K562 (cell line): Measurements from ENCODE around the gene RTL1. TPM values are rescaled to one million over a fixed set of nuclear protein-coding genes. Genes with fewer than 3 reads are reported as not detected.
A peak's percentile ranks its signal among the peaks of the same experiment; 100 is the strongest.

Experiments used
- BACH1 ChIP-seq: fragments of 200-800 bp; sonication (Bioruptor generic); IDR thresholded peaks from 2 replicates; pipeline ENCODE4 v1.6.1; 2016; ENCODE audit warnings: missing genetic modification characterization, missing compliant biosample characterization
- CGGBP1 ChIP-seq: fragments of 250-450 bp; sonication (Bioruptor Pico); IDR thresholded peaks from 2 replicates; pipeline ENCODE4 v1.9.0; 2021; ENCODE audit warnings: mild to moderate bottlenecking
- EWSR1 ChIP-seq: fragments of 450-650 bp; IDR thresholded peaks from 2 replicates; pipeline ENCODE4 v1.6.1; 2018; ENCODE audit warnings: borderline replicate concordance, mild to moderate bottlenecking, low read depth, moderate library complexity; ENCODE audit not compliant: partially characterized antibody
- HNRNPK ChIP-seq: fragments of 200-400 bp; formaldehyde crosslinking; IDR thresholded peaks from one replicate; pipeline ENCODE4 v1.6.1; 2018; ENCODE audit warnings: mild to moderate bottlenecking, low read depth, low read length; ENCODE audit not compliant: poor library complexity, severe bottlenecking
- LARP7 ChIP-seq: fragments of 450-650 bp; IDR thresholded peaks from 2 replicates; pipeline ENCODE4 v1.6.1; 2016
- MBD2 ChIP-seq: sonication (generic); IDR thresholded peaks from 2 replicates; pipeline ENCODE4 v1.6.1; 2016; ENCODE audit warnings: low read depth, borderline replicate concordance
- MTA1 ChIP-seq: fragments of 450-650 bp; IDR thresholded peaks from 2 replicates; pipeline ENCODE4 v1.6.1; 2017; ENCODE audit warnings: borderline replicate concordance
- NR3C1 ChIP-seq: sonication (generic); formaldehyde crosslinking; IDR thresholded peaks from 2 replicates; pipeline ENCODE4 v1.8.1; 2022; ENCODE audit warnings: missing genetic modification reagents
- PHB2 ChIP-seq: fragments of 450-650 bp; IDR thresholded peaks from 2 replicates; pipeline ENCODE4 v1.6.1; 2017; ENCODE audit warnings: low read depth
- THAP12 ChIP-seq: fragments of 250-450 bp; sonication (Bioruptor Pico); IDR thresholded peaks from 2 replicates; pipeline ENCODE4 v1.9.0; 2021; ENCODE audit warnings: mild to moderate bottlenecking, inconsistent platforms
- ZBTB12 ChIP-seq: fragments of 250-450 bp; sonication (Bioruptor Pico); IDR thresholded peaks from 2 replicates; pipeline ENCODE4 v1.4.0; 2020
- ZBTB43 ChIP-seq: sonication (generic); formaldehyde crosslinking; IDR thresholded peaks from 2 replicates; pipeline ENCODE4 v1.8.0; 2023; ENCODE audit warnings: mild to moderate bottlenecking, missing genetic modification reagents
- ZNF507 ChIP-seq: conservative IDR thresholded peaks from 2 replicates; pipeline ENCODE4 v1.6.1; 2017; ENCODE audit warnings: missing genetic modification characterization, missing compliant biosample characterization
- polyA plus RNA-seq, 8 experiments: library from polyadenylated mRNA; depleted of rRNA in 4 of 8; stranded (reverse) in 5 of 8; unstranded in 3 of 8; fragments of >200 nt; fragmentation: Nextera tagmentation in 2 of 8; fragmentation: Illumina TruSeq in 1 of 8; extraction: Ambion mirVana in 2 of 8; extraction: Trizol in 1 of 8; gene quantifications; 2 replicates each; pipeline versions ENCODE4 v1.2.1 to v1.2.3, GENCODE V29; 2011 to 2014; ENCODE audit warnings: inconsistent platforms in 1 of 8, missing spikeins in 1 of 8
- total RNA-seq, 7 experiments: library from RNA; depleted of rRNA in 6 of 7; stranded (reverse); fragments of >200 nt in 6 of 7; fragmentation: Illumina TruSeq in 2 of 7; extraction: Trizol in 2 of 7; gene quantifications; 2 replicates each; pipeline versions ENCODE4 v1.2.1 to v1.2.3, GENCODE V29; 2011 to 2021; ENCODE audit warnings: low replicate concordance in 1 of 7
- TF ChIP-seq, protein P1 (sequence below): fragments of 450-650 bp; IDR thresholded peaks from 2 replicates; pipeline ENCODE4 v1.6.1; 2016; ENCODE audit warnings: borderline replicate concordance
- TF ChIP-seq, protein P2 (sequence below), 2 experiments: fragments of 450-650 bp; IDR thresholded peaks; 2 replicates each; pipeline ENCODE4 v1.6.1; 2018; ENCODE audit warnings: mild to moderate bottlenecking in 2 of 2, low read depth in 1 of 2; ENCODE audit not compliant: partially characterized antibody in 2 of 2

RTL1 gene
- total and polyA plus RNA-seq, 9 of the 15 experiments (the other 6 are each of a cell fraction or from before 2014, with no cell fraction given): not detected

DNA sequence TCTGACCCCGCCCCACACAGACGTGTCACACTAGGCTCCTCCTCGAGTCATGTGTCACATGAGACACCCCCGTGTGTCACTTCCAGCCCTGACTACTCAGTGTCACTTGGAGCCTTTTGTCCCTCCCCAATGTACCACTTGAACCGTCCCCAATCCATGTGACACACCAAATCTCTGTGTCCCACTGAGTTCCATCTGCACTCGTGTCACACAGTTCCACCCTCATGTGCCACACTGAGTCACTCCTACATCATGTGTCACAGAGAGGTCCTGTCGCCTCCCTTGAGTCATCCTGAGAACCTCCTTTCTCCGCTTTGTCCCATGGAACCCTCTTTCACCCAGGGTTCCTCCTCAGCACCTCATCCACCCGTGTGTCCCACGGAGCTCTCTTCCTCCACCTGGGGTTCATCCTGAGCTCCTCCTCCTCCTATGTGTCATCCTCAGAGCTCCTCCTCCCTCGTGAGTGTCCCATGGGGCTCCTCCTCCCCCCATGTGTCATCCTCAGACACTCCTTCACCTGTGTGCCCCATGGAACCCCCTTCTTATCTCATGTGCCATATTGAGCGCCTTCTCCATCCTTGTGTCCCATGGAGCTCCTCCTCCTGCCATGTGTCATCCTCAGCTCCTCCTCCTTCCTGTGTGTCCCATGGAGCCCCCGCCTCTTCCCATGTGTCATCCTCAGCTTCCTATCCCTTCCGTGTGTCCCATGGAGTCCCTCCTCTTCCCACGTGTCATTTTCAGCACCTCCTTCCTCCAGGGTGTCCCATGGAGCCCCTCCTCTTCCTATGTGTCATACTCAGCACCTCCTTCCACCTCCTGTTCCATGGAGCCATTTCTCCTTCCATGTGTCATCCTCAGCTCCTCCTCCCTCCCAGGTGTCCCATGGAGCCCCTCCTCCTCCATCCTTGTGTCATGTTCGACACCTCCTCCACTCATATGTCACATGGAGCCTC is 32.0 kb downstream of the RTL1 start (continued):
- TF ChIP-seq ZBTB43: no peak
- no peak for TF ChIP-seq CGGBP1 (CRISPR knock-in tag)
- TF ChIP-seq ZBTB12 (CRISPR knock-in tag): no peak
- no peak for TF ChIP-seq LARP7
- TF ChIP-seq, protein P1, sequence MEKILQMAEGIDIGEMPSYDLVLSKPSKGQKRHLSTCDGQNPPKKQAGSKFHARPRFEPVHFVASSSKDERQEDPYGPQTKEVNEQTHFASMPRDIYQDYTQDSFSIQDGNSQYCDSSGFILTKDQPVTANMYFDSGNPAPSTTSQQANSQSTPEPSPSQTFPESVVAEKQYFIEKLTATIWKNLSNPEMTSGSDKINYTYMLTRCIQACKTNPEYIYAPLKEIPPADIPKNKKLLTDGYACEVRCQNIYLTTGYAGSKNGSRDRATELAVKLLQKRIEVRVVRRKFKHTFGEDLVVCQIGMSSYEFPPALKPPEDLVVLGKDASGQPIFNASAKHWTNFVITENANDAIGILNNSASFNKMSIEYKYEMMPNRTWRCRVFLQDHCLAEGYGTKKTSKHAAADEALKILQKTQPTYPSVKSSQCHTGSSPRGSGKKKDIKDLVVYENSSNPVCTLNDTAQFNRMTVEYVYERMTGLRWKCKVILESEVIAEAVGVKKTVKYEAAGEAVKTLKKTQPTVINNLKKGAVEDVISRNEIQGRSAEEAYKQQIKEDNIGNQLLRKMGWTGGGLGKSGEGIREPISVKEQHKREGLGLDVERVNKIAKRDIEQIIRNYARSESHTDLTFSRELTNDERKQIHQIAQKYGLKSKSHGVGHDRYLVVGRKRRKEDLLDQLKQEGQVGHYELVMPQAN: no peak
- no peak for TF ChIP-seq MBD2
- TF ChIP-seq, protein P2, sequence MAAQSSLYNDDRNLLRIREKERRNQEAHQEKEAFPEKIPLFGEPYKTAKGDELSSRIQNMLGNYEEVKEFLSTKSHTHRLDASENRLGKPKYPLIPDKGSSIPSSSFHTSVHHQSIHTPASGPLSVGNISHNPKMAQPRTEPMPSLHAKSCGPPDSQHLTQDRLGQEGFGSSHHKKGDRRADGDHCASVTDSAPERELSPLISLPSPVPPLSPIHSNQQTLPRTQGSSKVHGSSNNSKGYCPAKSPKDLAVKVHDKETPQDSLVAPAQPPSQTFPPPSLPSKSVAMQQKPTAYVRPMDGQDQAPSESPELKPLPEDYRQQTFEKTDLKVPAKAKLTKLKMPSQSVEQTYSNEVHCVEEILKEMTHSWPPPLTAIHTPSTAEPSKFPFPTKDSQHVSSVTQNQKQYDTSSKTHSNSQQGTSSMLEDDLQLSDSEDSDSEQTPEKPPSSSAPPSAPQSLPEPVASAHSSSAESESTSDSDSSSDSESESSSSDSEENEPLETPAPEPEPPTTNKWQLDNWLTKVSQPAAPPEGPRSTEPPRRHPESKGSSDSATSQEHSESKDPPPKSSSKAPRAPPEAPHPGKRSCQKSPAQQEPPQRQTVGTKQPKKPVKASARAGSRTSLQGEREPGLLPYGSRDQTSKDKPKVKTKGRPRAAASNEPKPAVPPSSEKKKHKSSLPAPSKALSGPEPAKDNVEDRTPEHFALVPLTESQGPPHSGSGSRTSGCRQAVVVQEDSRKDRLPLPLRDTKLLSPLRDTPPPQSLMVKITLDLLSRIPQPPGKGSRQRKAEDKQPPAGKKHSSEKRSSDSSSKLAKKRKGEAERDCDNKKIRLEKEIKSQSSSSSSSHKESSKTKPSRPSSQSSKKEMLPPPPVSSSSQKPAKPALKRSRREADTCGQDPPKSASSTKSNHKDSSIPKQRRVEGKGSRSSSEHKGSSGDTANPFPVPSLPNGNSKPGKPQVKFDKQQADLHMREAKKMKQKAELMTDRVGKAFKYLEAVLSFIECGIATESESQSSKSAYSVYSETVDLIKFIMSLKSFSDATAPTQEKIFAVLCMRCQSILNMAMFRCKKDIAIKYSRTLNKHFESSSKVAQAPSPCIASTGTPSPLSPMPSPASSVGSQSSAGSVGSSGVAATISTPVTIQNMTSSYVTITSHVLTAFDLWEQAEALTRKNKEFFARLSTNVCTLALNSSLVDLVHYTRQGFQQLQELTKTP (IDR thresholded peaks at IDR 0.05; ENCODE audit: low read depth in 1 of 2, partially characterized antibody in 2 of 2): no peak
- TF ChIP-seq ZNF507 (tag): no peak
- no peak for TF ChIP-seq THAP12 (CRISPR knock-in tag)
- TF ChIP-seq NR3C1 (CRISPR knock-in tag): no peak
- TF ChIP-seq EWSR1: no peak
- no peak for TF ChIP-seq HNRNPK
- TF ChIP-seq PHB2: no peak
- TF ChIP-seq MTA1: peak; percentile 43; the same call in 1 of the 2 replicates
- TF ChIP-seq BACH1 (tag): no peak
